WTC11 (cell line): Measurements from ENCODE around the gene CPNE6.

Source experiments
- CBFB ChIP-seq: sonication (generic); formaldehyde crosslinking; IDR thresholded peaks from 2 replicates; pipeline ENCODE4 v1.8.1; 2022; ENCODE audit warnings: mild to moderate bottlenecking, low read depth, missing genetic modification reagents
- CREM ChIP-seq: sonication (generic); formaldehyde crosslinking; IDR thresholded peaks from 2 replicates; pipeline ENCODE4 v1.8.1; 2022; ENCODE audit warnings: mild to moderate bottlenecking, missing genetic modification reagents, moderate library complexity
- CTCF ChIP-seq: fragments of 200-600 bp; IDR thresholded peaks from 2 replicates; pipeline ENCODE4 v1.8.0; 2022; ENCODE audit warnings: antibody characterized with exemption
- ESRRA ChIP-seq: sonication (generic); formaldehyde crosslinking; IDR thresholded peaks from 2 replicates; pipeline ENCODE4 v1.8.1; 2022; ENCODE audit warnings: mild to moderate bottlenecking, missing genetic modification reagents, borderline replicate concordance
- FOXP1 ChIP-seq: sonication (generic); formaldehyde crosslinking; IDR thresholded peaks from 2 replicates; pipeline ENCODE4 v1.8.0; 2022; ENCODE audit warnings: missing genetic modification reagents, mild to moderate bottlenecking, moderate library complexity, borderline replicate concordance
- HMGXB4 ChIP-seq: sonication (generic); formaldehyde crosslinking; IDR thresholded peaks from 2 replicates; pipeline ENCODE4 v1.8.1; 2023; ENCODE audit warnings: mild to moderate bottlenecking, moderate library complexity, missing genetic modification reagents
- IRF2 ChIP-seq: sonication (generic); formaldehyde crosslinking; IDR thresholded peaks from 2 replicates; pipeline ENCODE4 v1.8.0; 2022; ENCODE audit warnings: low read depth, missing genetic modification reagents, borderline replicate concordance
- KAT7 ChIP-seq: sonication (generic); formaldehyde crosslinking; IDR thresholded peaks from 2 replicates; pipeline ENCODE4 v1.8.1; 2023; ENCODE audit warnings: missing genetic modification reagents, mild to moderate bottlenecking, borderline replicate concordance
- TCF7 ChIP-seq: sonication (generic); formaldehyde crosslinking; IDR thresholded peaks from 2 replicates; pipeline ENCODE4 v1.8.0; 2022; ENCODE audit warnings: mild to moderate bottlenecking, low read depth, missing genetic modification reagents, moderate library complexity
- TF ChIP-seq, protein P1 (sequence below): sonication (generic); formaldehyde crosslinking; IDR thresholded peaks from 2 replicates; pipeline ENCODE4 v1.8.0; 2022; ENCODE audit warnings: mild to moderate bottlenecking, missing genetic modification reagents
- TF ChIP-seq, protein P2 (sequence below): sonication (generic); formaldehyde crosslinking; IDR thresholded peaks from 2 replicates; pipeline ENCODE4 v1.8.0; 2022; ENCODE audit warnings: missing genetic modification reagents
- TF ChIP-seq, protein P3 (sequence below): sonication (generic); formaldehyde crosslinking; IDR thresholded peaks from 2 replicates; pipeline ENCODE4 v1.8.1; 2023; ENCODE audit warnings: mild to moderate bottlenecking, missing genetic modification reagents
- TF ChIP-seq, protein P4 (sequence below): sonication (generic); formaldehyde crosslinking; IDR thresholded peaks from 2 replicates; pipeline ENCODE4 v1.8.1; 2022; ENCODE audit warnings: low read depth, mild to moderate bottlenecking, moderate library complexity, missing genetic modification reagents, borderline replicate concordance
- TF ChIP-seq, protein P5 (sequence below): sonication (generic); formaldehyde crosslinking; IDR thresholded peaks from 2 replicates; pipeline ENCODE4 v1.8.0; 2023; ENCODE audit warnings: mild to moderate bottlenecking, missing genetic modification reagents

GRCh38 chr14:24079491-24080141 is 8.3 kb downstream of the CPNE6 start:
- no peak for TF ChIP-seq CTCF
- no peak for TF ChIP-seq CREM (CRISPR knock-in tag)
- TF ChIP-seq IRF2, result no peak
- no peak for TF ChIP-seq ESRRA
- no peak for TF ChIP-seq CBFB
- no peak for TF ChIP-seq KAT7 (CRISPR knock-in tag)
- TF ChIP-seq HMGXB4 (CRISPR knock-in tag), result no peak
- TF ChIP-seq TCF7 (CRISPR knock-in tag), result no peak
- TF ChIP-seq, protein P1, sequence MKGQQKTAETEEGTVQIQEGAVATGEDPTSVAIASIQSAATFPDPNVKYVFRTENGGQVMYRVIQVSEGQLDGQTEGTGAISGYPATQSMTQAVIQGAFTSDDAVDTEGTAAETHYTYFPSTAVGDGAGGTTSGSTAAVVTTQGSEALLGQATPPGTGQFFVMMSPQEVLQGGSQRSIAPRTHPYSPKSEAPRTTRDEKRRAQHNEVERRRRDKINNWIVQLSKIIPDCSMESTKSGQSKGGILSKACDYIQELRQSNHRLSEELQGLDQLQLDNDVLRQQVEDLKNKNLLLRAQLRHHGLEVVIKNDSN, result no peak
- TF ChIP-seq, protein P2, sequence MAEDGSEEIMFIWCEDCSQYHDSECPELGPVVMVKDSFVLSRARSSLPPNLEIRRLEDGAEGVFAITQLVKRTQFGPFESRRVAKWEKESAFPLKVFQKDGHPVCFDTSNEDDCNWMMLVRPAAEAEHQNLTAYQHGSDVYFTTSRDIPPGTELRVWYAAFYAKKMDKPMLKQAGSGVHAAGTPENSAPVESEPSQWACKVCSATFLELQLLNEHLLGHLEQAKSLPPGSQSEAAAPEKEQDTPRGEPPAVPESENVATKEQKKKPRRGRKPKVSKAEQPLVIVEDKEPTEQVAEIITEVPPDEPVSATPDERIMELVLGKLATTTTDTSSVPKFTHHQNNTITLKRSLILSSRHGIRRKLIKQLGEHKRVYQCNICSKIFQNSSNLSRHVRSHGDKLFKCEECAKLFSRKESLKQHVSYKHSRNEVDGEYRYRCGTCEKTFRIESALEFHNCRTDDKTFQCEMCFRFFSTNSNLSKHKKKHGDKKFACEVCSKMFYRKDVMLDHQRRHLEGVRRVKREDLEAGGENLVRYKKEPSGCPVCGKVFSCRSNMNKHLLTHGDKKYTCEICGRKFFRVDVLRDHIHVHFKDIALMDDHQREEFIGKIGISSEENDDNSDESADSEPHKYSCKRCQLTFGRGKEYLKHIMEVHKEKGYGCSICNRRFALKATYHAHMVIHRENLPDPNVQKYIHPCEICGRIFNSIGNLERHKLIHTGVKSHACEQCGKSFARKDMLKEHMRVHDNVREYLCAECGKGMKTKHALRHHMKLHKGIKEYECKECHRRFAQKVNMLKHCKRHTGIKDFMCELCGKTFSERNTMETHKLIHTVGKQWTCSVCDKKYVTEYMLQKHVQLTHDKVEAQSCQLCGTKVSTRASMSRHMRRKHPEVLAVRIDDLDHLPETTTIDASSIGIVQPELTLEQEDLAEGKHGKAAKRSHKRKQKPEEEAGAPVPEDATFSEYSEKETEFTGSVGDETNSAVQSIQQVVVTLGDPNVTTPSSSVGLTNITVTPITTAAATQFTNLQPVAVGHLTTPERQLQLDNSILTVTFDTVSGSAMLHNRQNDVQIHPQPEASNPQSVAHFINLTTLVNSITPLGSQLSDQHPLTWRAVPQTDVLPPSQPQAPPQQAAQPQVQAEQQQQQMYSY (CRISPR knock-in tag), result no peak
- TF ChIP-seq, protein P3, sequence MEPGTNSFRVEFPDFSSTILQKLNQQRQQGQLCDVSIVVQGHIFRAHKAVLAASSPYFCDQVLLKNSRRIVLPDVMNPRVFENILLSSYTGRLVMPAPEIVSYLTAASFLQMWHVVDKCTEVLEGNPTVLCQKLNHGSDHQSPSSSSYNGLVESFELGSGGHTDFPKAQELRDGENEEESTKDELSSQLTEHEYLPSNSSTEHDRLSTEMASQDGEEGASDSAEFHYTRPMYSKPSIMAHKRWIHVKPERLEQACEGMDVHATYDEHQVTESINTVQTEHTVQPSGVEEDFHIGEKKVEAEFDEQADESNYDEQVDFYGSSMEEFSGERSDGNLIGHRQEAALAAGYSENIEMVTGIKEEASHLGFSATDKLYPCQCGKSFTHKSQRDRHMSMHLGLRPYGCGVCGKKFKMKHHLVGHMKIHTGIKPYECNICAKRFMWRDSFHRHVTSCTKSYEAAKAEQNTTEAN, result no peak
- TF ChIP-seq, protein P4, sequence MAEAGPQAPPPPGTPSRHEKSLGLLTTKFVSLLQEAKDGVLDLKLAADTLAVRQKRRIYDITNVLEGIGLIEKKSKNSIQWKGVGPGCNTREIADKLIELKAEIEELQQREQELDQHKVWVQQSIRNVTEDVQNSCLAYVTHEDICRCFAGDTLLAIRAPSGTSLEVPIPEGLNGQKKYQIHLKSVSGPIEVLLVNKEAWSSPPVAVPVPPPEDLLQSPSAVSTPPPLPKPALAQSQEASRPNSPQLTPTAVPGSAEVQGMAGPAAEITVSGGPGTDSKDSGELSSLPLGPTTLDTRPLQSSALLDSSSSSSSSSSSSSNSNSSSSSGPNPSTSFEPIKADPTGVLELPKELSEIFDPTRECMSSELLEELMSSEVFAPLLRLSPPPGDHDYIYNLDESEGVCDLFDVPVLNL, result no peak
- TF ChIP-seq, protein P5, sequence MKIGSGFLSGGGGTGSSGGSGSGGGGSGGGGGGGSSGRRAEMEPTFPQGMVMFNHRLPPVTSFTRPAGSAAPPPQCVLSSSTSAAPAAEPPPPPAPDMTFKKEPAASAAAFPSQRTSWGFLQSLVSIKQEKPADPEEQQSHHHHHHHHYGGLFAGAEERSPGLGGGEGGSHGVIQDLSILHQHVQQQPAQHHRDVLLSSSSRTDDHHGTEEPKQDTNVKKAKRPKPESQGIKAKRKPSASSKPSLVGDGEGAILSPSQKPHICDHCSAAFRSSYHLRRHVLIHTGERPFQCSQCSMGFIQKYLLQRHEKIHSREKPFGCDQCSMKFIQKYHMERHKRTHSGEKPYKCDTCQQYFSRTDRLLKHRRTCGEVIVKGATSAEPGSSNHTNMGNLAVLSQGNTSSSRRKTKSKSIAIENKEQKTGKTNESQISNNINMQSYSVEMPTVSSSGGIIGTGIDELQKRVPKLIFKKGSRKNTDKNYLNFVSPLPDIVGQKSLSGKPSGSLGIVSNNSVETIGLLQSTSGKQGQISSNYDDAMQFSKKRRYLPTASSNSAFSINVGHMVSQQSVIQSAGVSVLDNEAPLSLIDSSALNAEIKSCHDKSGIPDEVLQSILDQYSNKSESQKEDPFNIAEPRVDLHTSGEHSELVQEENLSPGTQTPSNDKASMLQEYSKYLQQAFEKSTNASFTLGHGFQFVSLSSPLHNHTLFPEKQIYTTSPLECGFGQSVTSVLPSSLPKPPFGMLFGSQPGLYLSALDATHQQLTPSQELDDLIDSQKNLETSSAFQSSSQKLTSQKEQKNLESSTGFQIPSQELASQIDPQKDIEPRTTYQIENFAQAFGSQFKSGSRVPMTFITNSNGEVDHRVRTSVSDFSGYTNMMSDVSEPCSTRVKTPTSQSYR (CRISPR knock-in tag), result no peak
- no peak for TF ChIP-seq FOXP1 (CRISPR knock-in tag)
